ENCODE measurements around the gene PTPN5.

The PTPN5 gene

DNA sequence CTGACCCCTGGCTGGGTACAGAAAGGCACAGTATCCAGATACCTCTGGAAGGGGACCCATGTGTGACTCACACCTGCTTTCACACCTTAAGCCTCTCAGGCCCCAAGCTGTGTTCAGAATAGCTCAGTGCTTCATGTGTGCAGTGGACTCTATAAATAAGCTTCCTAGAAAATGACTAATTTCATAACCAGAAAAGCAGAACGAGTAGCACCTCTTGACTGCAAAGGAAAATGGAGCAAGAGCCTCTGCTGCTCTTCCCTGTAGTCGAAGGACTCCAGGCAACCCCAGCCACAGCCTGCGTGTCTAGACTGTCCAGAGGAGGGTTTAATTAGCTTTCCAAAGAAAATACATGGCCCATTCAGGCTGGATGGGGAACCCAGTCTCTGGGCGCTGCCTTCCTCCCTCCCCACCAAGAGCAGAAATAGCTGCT lies 23.1 kb downstream of the PTPN5 start:
- TF ChIP-seq BACH2 (CRISPR knock-in tag; IDR thresholded peaks at IDR 0.05; ENCODE audit: borderline replicate concordance), result no peak
- TF ChIP-seq, protein P1, sequence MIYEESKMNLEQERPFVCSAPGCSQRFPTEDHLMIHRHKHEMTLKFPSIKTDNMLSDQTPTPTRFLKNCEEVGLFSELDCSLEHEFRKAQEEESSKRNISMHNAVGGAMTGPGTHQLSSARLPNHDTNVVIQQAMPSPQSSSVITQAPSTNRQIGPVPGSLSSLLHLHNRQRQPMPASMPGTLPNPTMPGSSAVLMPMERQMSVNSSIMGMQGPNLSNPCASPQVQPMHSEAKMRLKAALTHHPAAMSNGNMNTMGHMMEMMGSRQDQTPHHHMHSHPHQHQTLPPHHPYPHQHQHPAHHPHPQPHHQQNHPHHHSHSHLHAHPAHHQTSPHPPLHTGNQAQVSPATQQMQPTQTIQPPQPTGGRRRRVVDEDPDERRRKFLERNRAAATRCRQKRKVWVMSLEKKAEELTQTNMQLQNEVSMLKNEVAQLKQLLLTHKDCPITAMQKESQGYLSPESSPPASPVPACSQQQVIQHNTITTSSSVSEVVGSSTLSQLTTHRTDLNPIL (CRISPR knock-in tag; IDR thresholded peaks at IDR 0.05; ENCODE audit: low read depth), result no peak
- TF ChIP-seq CSDC2 (CRISPR knock-in tag; IDR thresholded peaks at IDR 0.05), result no peak
- no peak for TF ChIP-seq GLIS3 (CRISPR knock-in tag; IDR thresholded peaks at IDR 0.05)
- no peak for TF ChIP-seq ZNF70 (CRISPR knock-in tag; IDR thresholded peaks at IDR 0.05)
- TF ChIP-seq TCF4 (CRISPR knock-in tag; IDR thresholded peaks at IDR 0.05; ENCODE audit: borderline replicate concordance), result no peak
- no peak for TF ChIP-seq TOX (CRISPR knock-in tag; IDR thresholded peaks at IDR 0.05; ENCODE audit: borderline replicate concordance)
- no peak for TF ChIP-seq ZNF8 (CRISPR knock-in tag; IDR thresholded peaks at IDR 0.05)
- TF ChIP-seq, protein P2, sequence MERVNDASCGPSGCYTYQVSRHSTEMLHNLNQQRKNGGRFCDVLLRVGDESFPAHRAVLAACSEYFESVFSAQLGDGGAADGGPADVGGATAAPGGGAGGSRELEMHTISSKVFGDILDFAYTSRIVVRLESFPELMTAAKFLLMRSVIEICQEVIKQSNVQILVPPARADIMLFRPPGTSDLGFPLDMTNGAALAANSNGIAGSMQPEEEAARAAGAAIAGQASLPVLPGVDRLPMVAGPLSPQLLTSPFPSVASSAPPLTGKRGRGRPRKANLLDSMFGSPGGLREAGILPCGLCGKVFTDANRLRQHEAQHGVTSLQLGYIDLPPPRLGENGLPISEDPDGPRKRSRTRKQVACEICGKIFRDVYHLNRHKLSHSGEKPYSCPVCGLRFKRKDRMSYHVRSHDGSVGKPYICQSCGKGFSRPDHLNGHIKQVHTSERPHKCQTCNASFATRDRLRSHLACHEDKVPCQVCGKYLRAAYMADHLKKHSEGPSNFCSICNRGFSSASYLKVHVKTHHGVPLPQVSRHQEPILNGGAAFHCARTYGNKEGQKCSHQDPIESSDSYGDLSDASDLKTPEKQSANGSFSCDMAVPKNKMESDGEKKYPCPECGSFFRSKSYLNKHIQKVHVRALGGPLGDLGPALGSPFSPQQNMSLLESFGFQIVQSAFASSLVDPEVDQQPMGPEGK (CRISPR knock-in tag; IDR thresholded peaks at IDR 0.05; ENCODE audit: borderline replicate concordance), result no peak
- no peak for ATAC-seq

DNA sequence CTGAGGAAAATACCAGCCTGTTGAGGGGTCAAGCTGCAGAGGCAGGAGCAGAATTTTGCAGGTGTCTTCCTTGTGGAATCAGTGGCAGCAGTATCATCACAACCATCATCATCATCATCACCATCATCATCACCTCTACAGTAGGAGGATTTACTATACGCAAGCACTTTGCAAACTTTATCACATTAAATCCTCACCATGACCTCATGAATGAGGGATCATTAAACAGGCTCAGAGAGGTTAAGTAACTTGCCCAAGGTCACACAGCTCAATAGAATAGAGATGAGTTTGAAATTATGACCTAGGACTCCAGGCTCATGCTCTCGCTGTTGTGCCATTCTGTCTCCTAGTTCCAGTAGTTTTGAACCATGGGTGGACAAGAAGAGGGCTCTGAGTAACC lies 25.6 kb downstream of the PTPN5 start:
- no peak for TF ChIP-seq CSDC2 (CRISPR knock-in tag; IDR thresholded peaks at IDR 0.05)
- TF ChIP-seq, protein P2 (CRISPR knock-in tag; IDR thresholded peaks at IDR 0.05; ENCODE audit: borderline replicate concordance), result no peak
- TF ChIP-seq, protein P3, sequence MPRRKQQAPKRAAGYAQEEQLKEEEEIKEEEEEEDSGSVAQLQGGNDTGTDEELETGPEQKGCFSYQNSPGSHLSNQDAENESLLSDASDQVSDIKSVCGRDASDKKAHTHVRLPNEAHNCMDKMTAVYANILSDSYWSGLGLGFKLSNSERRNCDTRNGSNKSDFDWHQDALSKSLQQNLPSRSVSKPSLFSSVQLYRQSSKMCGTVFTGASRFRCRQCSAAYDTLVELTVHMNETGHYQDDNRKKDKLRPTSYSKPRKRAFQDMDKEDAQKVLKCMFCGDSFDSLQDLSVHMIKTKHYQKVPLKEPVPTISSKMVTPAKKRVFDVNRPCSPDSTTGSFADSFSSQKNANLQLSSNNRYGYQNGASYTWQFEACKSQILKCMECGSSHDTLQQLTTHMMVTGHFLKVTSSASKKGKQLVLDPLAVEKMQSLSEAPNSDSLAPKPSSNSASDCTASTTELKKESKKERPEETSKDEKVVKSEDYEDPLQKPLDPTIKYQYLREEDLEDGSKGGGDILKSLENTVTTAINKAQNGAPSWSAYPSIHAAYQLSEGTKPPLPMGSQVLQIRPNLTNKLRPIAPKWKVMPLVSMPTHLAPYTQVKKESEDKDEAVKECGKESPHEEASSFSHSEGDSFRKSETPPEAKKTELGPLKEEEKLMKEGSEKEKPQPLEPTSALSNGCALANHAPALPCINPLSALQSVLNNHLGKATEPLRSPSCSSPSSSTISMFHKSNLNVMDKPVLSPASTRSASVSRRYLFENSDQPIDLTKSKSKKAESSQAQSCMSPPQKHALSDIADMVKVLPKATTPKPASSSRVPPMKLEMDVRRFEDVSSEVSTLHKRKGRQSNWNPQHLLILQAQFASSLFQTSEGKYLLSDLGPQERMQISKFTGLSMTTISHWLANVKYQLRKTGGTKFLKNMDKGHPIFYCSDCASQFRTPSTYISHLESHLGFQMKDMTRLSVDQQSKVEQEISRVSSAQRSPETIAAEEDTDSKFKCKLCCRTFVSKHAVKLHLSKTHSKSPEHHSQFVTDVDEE (CRISPR knock-in tag; IDR thresholded peaks at IDR 0.05), result no peak
- TF ChIP-seq TCF4 (CRISPR knock-in tag; IDR thresholded peaks at IDR 0.05; ENCODE audit: borderline replicate concordance), result no peak
- no peak for TF ChIP-seq ZFP3 (CRISPR knock-in tag; IDR thresholded peaks at IDR 0.05)
- TF ChIP-seq, protein P4, sequence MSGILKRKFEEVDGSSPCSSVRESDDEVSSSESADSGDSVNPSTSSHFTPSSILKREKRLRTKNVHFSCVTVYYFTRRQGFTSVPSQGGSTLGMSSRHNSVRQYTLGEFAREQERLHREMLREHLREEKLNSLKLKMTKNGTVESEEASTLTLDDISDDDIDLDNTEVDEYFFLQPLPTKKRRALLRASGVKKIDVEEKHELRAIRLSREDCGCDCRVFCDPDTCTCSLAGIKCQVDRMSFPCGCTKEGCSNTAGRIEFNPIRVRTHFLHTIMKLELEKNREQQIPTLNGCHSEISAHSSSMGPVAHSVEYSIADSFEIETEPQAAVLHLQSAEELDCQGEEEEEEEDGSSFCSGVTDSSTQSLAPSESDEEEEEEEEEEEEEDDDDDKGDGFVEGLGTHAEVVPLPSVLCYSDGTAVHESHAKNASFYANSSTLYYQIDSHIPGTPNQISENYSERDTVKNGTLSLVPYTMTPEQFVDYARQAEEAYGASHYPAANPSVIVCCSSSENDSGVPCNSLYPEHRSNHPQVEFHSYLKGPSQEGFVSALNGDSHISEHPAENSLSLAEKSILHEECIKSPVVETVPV (CRISPR knock-in tag; IDR thresholded peaks at IDR 0.05), result no peak
- no peak for TF ChIP-seq OSR1 (CRISPR knock-in tag; IDR thresholded peaks at IDR 0.05)
- no peak for TF ChIP-seq SNAI2 (CRISPR knock-in tag; IDR thresholded peaks at IDR 0.05)
- TF ChIP-seq ZNF8 (CRISPR knock-in tag; IDR thresholded peaks at IDR 0.05), result no peak
- no peak for TF ChIP-seq ISL1 (CRISPR knock-in tag; IDR thresholded peaks at IDR 0.05)
- TF ChIP-seq GLIS3 (CRISPR knock-in tag; IDR thresholded peaks at IDR 0.05), result no peak
- TF ChIP-seq ARNTL (CRISPR knock-in tag; IDR thresholded peaks at IDR 0.05; ENCODE audit: borderline replicate concordance, low read depth), result no peak
- no peak for TF ChIP-seq ZC3H10 (CRISPR knock-in tag; IDR thresholded peaks at IDR 0.05)
- no peak for TF ChIP-seq PPARA (CRISPR knock-in tag; IDR thresholded peaks at IDR 0.05; ENCODE audit: borderline replicate concordance)
- TF ChIP-seq ZNF565 (CRISPR knock-in tag; conservative IDR thresholded peaks at IDR 0.05; ENCODE audit: low read depth), result no peak
- no peak for ATAC-seq

DNA sequence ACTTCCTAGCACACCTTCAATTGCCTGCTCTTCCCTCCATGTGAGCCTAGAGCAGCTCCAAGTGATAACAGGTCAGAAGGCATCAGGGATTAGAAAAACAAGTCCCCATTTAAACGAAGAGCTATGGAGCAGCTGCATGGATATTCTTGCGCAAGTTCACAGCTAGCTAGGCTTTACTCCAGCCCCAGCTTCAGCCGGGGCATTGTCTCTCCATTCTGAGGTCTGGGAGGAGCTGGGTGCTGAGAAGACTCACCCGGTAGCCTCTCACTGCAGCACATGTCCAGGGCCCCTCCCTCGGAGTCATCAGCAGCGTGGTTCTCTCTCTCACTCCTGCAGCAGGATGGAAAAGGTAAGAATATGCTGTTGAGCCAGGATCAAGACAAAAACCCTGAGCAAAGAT lies 26.0 kb downstream of the PTPN5 start:
- ATAC-seq, result no peak
- TF ChIP-seq CSDC2 (CRISPR knock-in tag; IDR thresholded peaks at IDR 0.05), result no peak
- TF ChIP-seq SNAI2 (CRISPR knock-in tag; IDR thresholded peaks at IDR 0.05), result no peak
- TF ChIP-seq ESRRG (CRISPR knock-in tag; IDR thresholded peaks at IDR 0.05), result no peak
- no peak for TF ChIP-seq ZFP30 (CRISPR knock-in tag; IDR thresholded peaks at IDR 0.05)
- TF ChIP-seq, protein P1 (CRISPR knock-in tag; IDR thresholded peaks at IDR 0.05; ENCODE audit: low read depth), result no peak
- TF ChIP-seq, protein P5, sequence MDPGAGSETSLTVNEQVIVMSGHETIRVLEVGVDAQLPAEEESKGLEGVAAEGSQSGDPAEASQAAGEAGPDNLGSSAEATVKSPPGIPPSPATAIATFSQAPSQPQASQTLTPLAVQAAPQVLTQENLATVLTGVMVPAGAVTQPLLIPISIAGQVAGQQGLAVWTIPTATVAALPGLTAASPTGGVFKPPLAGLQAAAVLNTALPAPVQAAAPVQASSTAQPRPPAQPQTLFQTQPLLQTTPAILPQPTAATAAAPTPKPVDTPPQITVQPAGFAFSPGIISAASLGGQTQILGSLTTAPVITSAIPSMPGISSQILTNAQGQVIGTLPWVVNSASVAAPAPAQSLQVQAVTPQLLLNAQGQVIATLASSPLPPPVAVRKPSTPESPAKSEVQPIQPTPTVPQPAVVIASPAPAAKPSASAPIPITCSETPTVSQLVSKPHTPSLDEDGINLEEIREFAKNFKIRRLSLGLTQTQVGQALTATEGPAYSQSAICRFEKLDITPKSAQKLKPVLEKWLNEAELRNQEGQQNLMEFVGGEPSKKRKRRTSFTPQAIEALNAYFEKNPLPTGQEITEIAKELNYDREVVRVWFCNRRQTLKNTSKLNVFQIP (CRISPR knock-in tag; IDR thresholded peaks at IDR 0.05; ENCODE audit: borderline replicate concordance, low read depth), result no peak
- TF ChIP-seq, protein P2 (CRISPR knock-in tag; IDR thresholded peaks at IDR 0.05; ENCODE audit: borderline replicate concordance), result no peak
- TF ChIP-seq TCF4 (CRISPR knock-in tag; IDR thresholded peaks at IDR 0.05; ENCODE audit: borderline replicate concordance), result no peak
- TF ChIP-seq ZC3H10 (CRISPR knock-in tag; IDR thresholded peaks at IDR 0.05), result no peak
- TF ChIP-seq PPARA (CRISPR knock-in tag; IDR thresholded peaks at IDR 0.05; ENCODE audit: borderline replicate concordance), result no peak
- no peak for TF ChIP-seq GLIS3 (CRISPR knock-in tag; IDR thresholded peaks at IDR 0.05)
- TF ChIP-seq ZFP3 (CRISPR knock-in tag; IDR thresholded peaks at IDR 0.05), result no peak
- no peak for TF ChIP-seq ZNF8 (CRISPR knock-in tag; IDR thresholded peaks at IDR 0.05)
- TF ChIP-seq ISL1 (CRISPR knock-in tag; IDR thresholded peaks at IDR 0.05), result no peak
- no peak for TF ChIP-seq OSR1 (CRISPR knock-in tag; IDR thresholded peaks at IDR 0.05)
- TF ChIP-seq ZNF565 (CRISPR knock-in tag; conservative IDR thresholded peaks at IDR 0.05; ENCODE audit: low read depth), result no peak
- TF ChIP-seq ZNF70 (CRISPR knock-in tag; IDR thresholded peaks at IDR 0.05), result no peak

Measured in SK-N-SH treated with all-trans-retinoic acid at 6 μM for 48 hours (cell line).